Activated CD4-positive, alpha-beta memory T cell treated with anti-CD3 and anti-CD28 coated beads for 36 hours (primary cell): Measurements from ENCODE around the gene GPR142. TPM values are rescaled to one million over a fixed set of nuclear protein-coding genes. Genes with fewer than 3 reads are reported as not detected.
"Not testable (repeated sequence)": the region's sequence is repeated elsewhere in the genome, so short reads cannot be mapped to it uniquely, and the experiment has no call there.

Source experiments
- CTCF ChIA-PET: fragments of 350-600 bp; sonication (Branson Sonifier 250); formaldehyde crosslinking; loops from one replicate; lab custom pipeline; 2021; ENCODE audit warnings: antibody characterized with exemption, inconsistent platforms; lab: Charles Lee
- POLR2A ChIA-PET: fragments of 350-600 bp; sonication (Branson Sonifier 250); formaldehyde crosslinking; loops from one replicate; lab custom pipeline; 2021; ENCODE audit warnings: antibody characterized with exemption; lab: Charles Lee
- DNase-seq: peaks from one replicate; pipeline ENCODE4 v3.0.0-alpha.2; 2020
- H3K27ac Mint-ChIP-seq: one replicate; pipeline ENCODE4 v1.8.0; 2021; ENCODE audit warnings: mixed read lengths
- H3K27me3 Mint-ChIP-seq: one replicate; pipeline ENCODE4 v1.8.0; 2021; ENCODE audit warnings: mixed read lengths
- H3K36me3 Mint-ChIP-seq: one replicate; pipeline ENCODE4 v1.8.0; 2021; ENCODE audit warnings: mixed read lengths
- H3K4me1 Mint-ChIP-seq: one replicate; pipeline ENCODE4 v1.8.0; 2021; ENCODE audit warnings: low read depth, mixed read lengths
- H3K4me3 Mint-ChIP-seq: one replicate; pipeline ENCODE4 v1.8.0; 2021; ENCODE audit warnings: mild to moderate bottlenecking, mixed read lengths
- H3K9me3 Mint-ChIP-seq: one replicate; pipeline ENCODE4 v1.8.0; 2021; ENCODE audit warnings: mixed read lengths
- intact Hi-C: fragments of 100-400 bp; cut with micrococcal nuclease; formaldehyde crosslinking; loops from one replicate; pipeline ENCODE4 v1.15.1; 2023
- total RNA-seq, 2 experiments: library from RNA; stranded (reverse); gene quantifications; one replicate each; pipeline ENCODE4 v1.2.3, GENCODE V29; 2021

Gene GPR142
- total RNA-seq, 2 experiments from 2014 or later = not detected

- intact Hi-C loops, H3K4me1 Mint-ChIP-seq, H3K4me3 Mint-ChIP-seq, H3K27ac Mint-ChIP-seq, DNase-seq, H3K9me3 Mint-ChIP-seq, H3K36me3 Mint-ChIP-seq, POLR2A ChIA-PET, H3K27me3 Mint-ChIP-seq: not testable (repeated sequence)
- CTCF ChIA-PET = interaction anchor here (1.5 kb wide), 1 partner anchor 26 kb away, joined by 4 read pairs; no protein-coding TSS in a partner anchor
These were observed 38.0 kb downstream of the GPR142 start for GRCh38 chr17:74405311-74405710.

DNA sequence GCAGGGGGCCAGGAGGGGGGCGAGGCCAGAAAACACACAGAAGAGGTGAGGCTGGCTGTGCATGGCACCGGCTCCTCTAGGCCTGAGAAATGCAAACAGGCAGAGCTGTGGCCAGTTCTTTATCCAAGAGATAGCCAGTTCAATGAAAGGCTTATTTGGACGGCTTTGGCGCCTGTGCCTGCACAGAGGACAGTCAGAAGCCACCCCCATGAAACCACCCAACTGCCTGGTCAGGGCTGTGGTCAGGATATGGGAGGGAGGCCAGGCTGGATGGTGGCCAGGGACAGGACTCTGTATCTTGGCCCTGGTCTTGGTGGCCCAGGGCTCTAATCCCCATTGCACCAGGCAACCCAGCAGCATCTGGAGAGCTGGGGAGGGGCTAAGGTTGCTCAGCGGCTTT lies 40.1 kb downstream of the GPR142 start:
- ChIA-PET CTCF (interaction anchor here (1.4 kb wide), 1 partner anchor 39 kb away, joined by 3 read pairs; no protein-coding TSS in a partner anchor), POLR2A (no interaction called here)
- Mint-ChIP-seq H3K4me1 (no peaks in the 10 kb centered on the region), H3K9me3 (no peaks in the 10 kb centered on the region), H3K27ac (no peak overlapping the region), H3K36me3 (no peaks in the 10 kb centered on the region), H3K4me3 (no peak overlapping the region), H3K27me3 (peaks cover 3% of the 10 kb centered on the region)
- DNase-seq = no peak
- intact Hi-C loops = no loop called here

GRCh38 chr17:74408262-74408661 lies 41.0 kb downstream of the GPR142 start:
- H3K4me3 Mint-ChIP-seq = no peak overlapping the region
- H3K9me3 Mint-ChIP-seq = no peaks in the 10 kb centered on the region
- DNase-seq = no peak
- H3K27ac Mint-ChIP-seq = no peak overlapping the region
- CTCF ChIA-PET = interaction anchor here (1.4 kb wide), 2 partner anchors 40 to 49 kb away, joined by 3 to 4 read pairs; no protein-coding TSS in a partner anchor
- POLR2A ChIA-PET = no interaction called here
- intact Hi-C loops = no loop called here
- no peaks in the 10 kb centered on the region for H3K36me3 Mint-ChIP-seq
- no peaks in the 10 kb centered on the region for H3K4me1 Mint-ChIP-seq
- H3K27me3 Mint-ChIP-seq = peaks cover 3% of the 10 kb centered on the region

DNA sequence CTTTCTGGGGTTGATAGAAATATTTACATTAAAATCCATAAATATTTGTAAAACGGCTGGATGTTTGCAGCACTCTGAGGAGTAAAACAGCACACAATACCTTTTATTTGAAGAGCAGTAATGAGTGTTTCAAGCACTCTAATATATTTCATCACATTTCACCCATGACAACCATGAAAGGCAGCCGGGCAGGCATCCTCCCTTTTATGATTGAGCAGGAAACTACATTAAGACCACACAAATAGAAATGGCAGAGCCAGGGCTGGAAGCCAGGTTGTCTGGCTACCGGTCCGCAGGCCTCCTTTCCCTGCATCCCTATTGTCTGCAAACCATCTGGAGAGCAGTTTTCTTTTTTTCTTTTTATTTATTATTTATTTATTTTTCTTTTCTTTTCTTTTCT lies 41.5 kb downstream of the GPR142 start:
- no peak for DNase-seq
- H3K36me3 Mint-ChIP-seq = no peaks in the 10 kb centered on the region
- POLR2A ChIA-PET = no interaction called here
- peaks cover 3% of the 10 kb centered on the region for H3K27me3 Mint-ChIP-seq
- intact Hi-C loops = no loop called here
- no peak overlapping the region for H3K27ac Mint-ChIP-seq
- H3K4me3 Mint-ChIP-seq = no peak overlapping the region
- no peaks in the 10 kb centered on the region for H3K4me1 Mint-ChIP-seq
- CTCF ChIA-PET = interaction anchor here (1.4 kb wide), 1 partner anchor 49 kb away, joined by 4 read pairs; no protein-coding TSS in a partner anchor
- H3K9me3 Mint-ChIP-seq = no peaks in the 10 kb centered on the region

- Mint-ChIP-seq H3K4me1 (no peaks in the 10 kb centered on the region), H3K36me3 (no peaks in the 10 kb centered on the region), H3K4me3 (no peak overlapping the region), H3K27me3 (peaks cover 2% of the 10 kb centered on the region), H3K9me3 (no peaks in the 10 kb centered on the region), H3K27ac (no peak overlapping the region)
- POLR2A ChIA-PET = no interaction called here
- CTCF ChIA-PET = interaction anchor here (1.1 kb wide), 1 partner anchor 31 kb away, joined by 3 read pairs; no protein-coding TSS in a partner anchor
- no peak for DNase-seq
- intact Hi-C loops = no loop called here
These were observed 42.7 kb downstream of the GPR142 start for GRCh38 chr17:74410001-74410443.

GRCh38 chr17:74412581-74412980 lies 45.3 kb downstream of the GPR142 start:
- DNase-seq = no peak
- H3K4me1 Mint-ChIP-seq = peaks cover 5% of the 10 kb centered on the region
- POLR2A ChIA-PET = no interaction called here
- H3K4me3 Mint-ChIP-seq = no peak overlapping the region
- peaks cover 5% of the 10 kb centered on the region for H3K27me3 Mint-ChIP-seq
- intact Hi-C loops = no loop called here
- H3K9me3 Mint-ChIP-seq = no peaks in the 10 kb centered on the region
- no peak overlapping the region for H3K27ac Mint-ChIP-seq
- CTCF ChIA-PET = interaction anchor here (1.3 to 1.6 kb wide), 3 partner anchors 12 to 45 kb away, joined by 3 to 4 read pairs (median 3); partner anchors contain the start of gene GPR142
- H3K36me3 Mint-ChIP-seq = no peaks in the 10 kb centered on the region

DNA sequence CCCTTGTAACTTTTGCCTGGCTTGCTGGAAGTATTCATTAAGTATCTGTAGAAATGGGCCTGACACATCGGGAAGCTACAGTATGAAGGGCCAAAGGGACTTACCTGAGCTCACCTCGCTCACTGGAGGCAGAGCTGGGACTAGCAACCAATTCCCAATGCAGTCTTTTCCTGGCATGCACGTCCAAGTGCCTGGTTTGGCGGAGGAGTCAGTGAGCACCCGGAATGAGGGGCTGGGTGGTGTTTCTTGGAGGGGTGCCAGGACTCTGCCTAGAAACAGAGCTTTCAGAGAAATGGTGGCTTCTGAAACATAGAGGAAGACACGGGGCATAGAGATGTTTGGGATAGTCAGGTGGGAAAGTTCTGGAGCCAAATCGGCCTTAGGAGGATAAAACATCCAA lies 46.2 kb downstream of the GPR142 start:
- ChIA-PET CTCF (interaction anchor here (1.1 to 4.6 kb wide), 4 partner anchors 11 to 45 kb away, joined by 3 to 16 read pairs (median 3); no protein-coding TSS in a partner anchor), POLR2A (no interaction called here)
- intact Hi-C loops = no loop called here
- Mint-ChIP-seq H3K4me3 (no peak overlapping the region), H3K36me3 (no peaks in the 10 kb centered on the region), H3K4me1 (peaks cover 5% of the 10 kb centered on the region), H3K9me3 (no peaks in the 10 kb centered on the region), H3K27me3 (peaks cover 7% of the 10 kb centered on the region), H3K27ac (no peak overlapping the region)
- DNase-seq = no peak

- H3K36me3 Mint-ChIP-seq = no peaks in the 10 kb centered on the region
- CTCF ChIA-PET = interaction anchor here (1.1 to 4.6 kb wide), 2 partner anchors 43 to 46 kb away, joined by 3 to 16 read pairs; no protein-coding TSS in a partner anchor
These were observed 47.2 kb downstream of the GPR142 start for GRCh38 chr17:74414510-74414909.

GRCh38 chr17:74415608-74416396 lies 48.5 kb downstream of the GPR142 start:
- Mint-ChIP-seq H3K27me3 (peaks cover 7% of the 10 kb centered on the region), H3K9me3 (no peaks in the 10 kb centered on the region), H3K27ac (no peak overlapping the region), H3K4me1 (peaks cover 5% of the 10 kb centered on the region), H3K4me3 (no peak overlapping the region), H3K36me3 (no peaks in the 10 kb centered on the region)
- intact Hi-C loops = no loop called here
- ChIA-PET POLR2A (no interaction called here), CTCF (interaction anchor here (1.4 to 4.6 kb wide), 4 partner anchors 22 to 47 kb away, joined by 3 to 16 read pairs (median 8); no protein-coding TSS in a partner anchor)
- DNase-seq = no peak

More at GRCh38 chr17:74414510-74414909, 47.2 kb downstream of the GPR142 start:
- POLR2A ChIA-PET = no interaction called here
- Mint-ChIP-seq H3K4me3 (no peak overlapping the region), H3K4me1 (peaks cover 5% of the 10 kb centered on the region), H3K27me3 (peaks cover 9% of the 10 kb centered on the region), H3K9me3 (no peaks in the 10 kb centered on the region), H3K27ac (no peak overlapping the region)
- intact Hi-C loops = no loop called here
- no peak for DNase-seq

- no peak overlapping the region for H3K27ac Mint-ChIP-seq
- ChIA-PET POLR2A (no interaction called here), CTCF (interaction anchor here (1.1 to 4.6 kb wide), 4 partner anchors 39 to 56 kb away, joined by 3 to 16 read pairs (median 8); partner anchors contain the start of gene BTBD17)
- intact Hi-C loops = no loop called here
- no peaks in the 10 kb centered on the region for H3K9me3 Mint-ChIP-seq
- no peaks in the 10 kb centered on the region for H3K36me3 Mint-ChIP-seq
- DNase-seq = peak; percentile 29
- H3K4me3 Mint-ChIP-seq = no peak overlapping the region
- peaks cover 5% of the 10 kb centered on the region for H3K4me1 Mint-ChIP-seq
- H3K27me3 Mint-ChIP-seq = peaks cover 10% of the 10 kb centered on the region
These were observed 50.1 kb downstream of the GPR142 start for GRCh38 chr17:74417178-74418045.

- CTCF ChIA-PET = interaction anchor here (1.5 kb wide), 1 partner anchor 52 kb away, joined by 3 read pairs; the partner anchor contains the start of gene GPR142
These were observed 52.7 kb downstream of the GPR142 start for GRCh38 chr17:74419928-74420411.

More at GRCh38 chr17:74419928-74420411, 52.7 kb downstream of the GPR142 start:
- no peak for DNase-seq
- Mint-ChIP-seq H3K36me3 (no peaks in the 10 kb centered on the region), H3K9me3 (no peaks in the 10 kb centered on the region), H3K27ac (no peak overlapping the region), H3K27me3 (peaks cover 10% of the 10 kb centered on the region), H3K4me3 (no peak overlapping the region), H3K4me1 (peaks cover 5% of the 10 kb centered on the region)
- intact Hi-C loops = no loop called here
- POLR2A ChIA-PET = no interaction called here
